22Rv1 (cell line): ENCODE measurements around the gene C17orf100.

Experiments used
- ZFX ChIP-seq: fragments of 450-650 bp; IDR thresholded peaks from 2 replicates; pipeline ENCODE4 v1.6.1; 2017; ENCODE audit warnings: antibody characterized with exemption, borderline replicate concordance
- TF ChIP-seq, protein P1 (sequence below): fragments of 450-650 bp; IDR thresholded peaks from 2 replicates; pipeline ENCODE4 v1.5.1; 2017; ENCODE audit warnings: mild to moderate bottlenecking

- TF ChIP-seq, protein P1, sequence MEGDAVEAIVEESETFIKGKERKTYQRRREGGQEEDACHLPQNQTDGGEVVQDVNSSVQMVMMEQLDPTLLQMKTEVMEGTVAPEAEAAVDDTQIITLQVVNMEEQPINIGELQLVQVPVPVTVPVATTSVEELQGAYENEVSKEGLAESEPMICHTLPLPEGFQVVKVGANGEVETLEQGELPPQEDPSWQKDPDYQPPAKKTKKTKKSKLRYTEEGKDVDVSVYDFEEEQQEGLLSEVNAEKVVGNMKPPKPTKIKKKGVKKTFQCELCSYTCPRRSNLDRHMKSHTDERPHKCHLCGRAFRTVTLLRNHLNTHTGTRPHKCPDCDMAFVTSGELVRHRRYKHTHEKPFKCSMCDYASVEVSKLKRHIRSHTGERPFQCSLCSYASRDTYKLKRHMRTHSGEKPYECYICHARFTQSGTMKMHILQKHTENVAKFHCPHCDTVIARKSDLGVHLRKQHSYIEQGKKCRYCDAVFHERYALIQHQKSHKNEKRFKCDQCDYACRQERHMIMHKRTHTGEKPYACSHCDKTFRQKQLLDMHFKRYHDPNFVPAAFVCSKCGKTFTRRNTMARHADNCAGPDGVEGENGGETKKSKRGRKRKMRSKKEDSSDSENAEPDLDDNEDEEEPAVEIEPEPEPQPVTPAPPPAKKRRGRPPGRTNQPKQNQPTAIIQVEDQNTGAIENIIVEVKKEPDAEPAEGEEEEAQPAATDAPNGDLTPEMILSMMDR: no peak
- no peak for TF ChIP-seq ZFX
These were observed 16.7 kb downstream of the C17orf100 start for GRCh38 chr17:6668219-6668618.
